CD4-positive, alpha-beta T cell (primary cell): Measurements from ENCODE around the gene SLC2A13. TPM values are rescaled to one million over a fixed set of nuclear protein-coding genes. Genes with fewer than 3 reads are reported as not detected.
"Not testable (repeated sequence)": the region's sequence is repeated elsewhere in the genome, so short reads cannot be mapped to it uniquely, and the experiment has no call there.

Experiments used
- ATAC-seq: fragments of 200-7000 bp; cut with Tn5 transposase; one replicate; pipeline ENCODE4 v1.10.0; 2022; ENCODE audit warnings: mild to moderate bottlenecking; ENCODE audit not compliant: poor library complexity
- CTCF ChIA-PET: fragments of 350-600 bp; sonication (Branson Sonifier 250); formaldehyde crosslinking; loops from one replicate; lab custom pipeline; 2021; ENCODE audit warnings: antibody characterized with exemption, inconsistent platforms; lab: Charles Lee
- POLR2A ChIA-PET: fragments of 350-600 bp; sonication (Branson Sonifier 250); formaldehyde crosslinking; loops from one replicate; lab custom pipeline; 2021; ENCODE audit warnings: antibody characterized with exemption, inconsistent platforms; lab: Charles Lee
- DNase-seq, 14 experiments: peaks; one replicate each; pipeline ENCODE4 v3.0.0-alpha.2; 2013 to 2020; ENCODE audit warnings: mixed read lengths in 2 of 14
- H3K27ac ChIP-seq, 2 donors: one replicate each; pipeline versions ENCODE4 v1.5.1 to v1.7.0; 2013; ENCODE audit warnings: low read length in 2 of 2, low read depth in 1 of 2, mild to moderate bottlenecking in 1 of 2
- H3K27me3 ChIP-seq, 2 experiments: 1 replicate in 1 of 2; 2 replicates in 1 of 2; pipeline versions ENCODE4 v1.6.1 to v1.7.0; 2013; ENCODE audit warnings: low read length in 2 of 2, control low read depth in 1 of 2, mild to moderate bottlenecking in 1 of 2, moderate library complexity in 1 of 2; ENCODE audit not compliant: insufficient read depth in 2 of 2, control insufficient read depth in 1 of 2
- H3K36me3 ChIP-seq: one replicate; pipeline ENCODE4 v1.6.1; 2013; ENCODE audit warnings: low read length, control low read depth; ENCODE audit not compliant: insufficient read depth
- H3K4me1 ChIP-seq: one replicate; pipeline ENCODE4 v1.6.1; 2013; ENCODE audit warnings: low read length, control low read depth; ENCODE audit not compliant: insufficient read depth
- H3K4me3 ChIP-seq: one replicate; pipeline ENCODE4 v1.5.1; 2013; ENCODE audit warnings: mild to moderate bottlenecking, low read length, moderate library complexity
- H3K9me3 ChIP-seq, 2 experiments: 1 replicate in 1 of 2; 2 replicates in 1 of 2; pipeline versions ENCODE4 v1.6.1 to v1.7.0; 2013; ENCODE audit warnings: low read length in 2 of 2, mild to moderate bottlenecking in 2 of 2, control low read depth in 1 of 2, moderate library complexity in 1 of 2; ENCODE audit not compliant: control insufficient read depth in 1 of 2, insufficient read depth in 1 of 2
- H3K27ac Mint-ChIP-seq: one replicate; pipeline ENCODE4 v1.8.0; 2020; ENCODE audit warnings: mixed read lengths
- H3K27me3 Mint-ChIP-seq: one replicate; pipeline ENCODE4 v1.8.0; 2021; ENCODE audit warnings: mixed read lengths
- H3K36me3 Mint-ChIP-seq: one replicate; pipeline ENCODE4 v1.8.0; 2021; ENCODE audit warnings: low read depth, mixed read lengths
- H3K4me1 Mint-ChIP-seq: one replicate; pipeline ENCODE4 v1.8.0; 2021; ENCODE audit warnings: low read depth, mixed read lengths
- H3K4me3 Mint-ChIP-seq: one replicate; pipeline ENCODE4 v1.8.0; 2020; ENCODE audit warnings: mild to moderate bottlenecking, mixed read lengths
- H3K9me3 Mint-ChIP-seq: one replicate; pipeline ENCODE4 v1.8.0; 2020; ENCODE audit warnings: mixed read lengths
- CTCF ChIP-seq: fragments of 200-600 bp; IDR thresholded peaks from one replicate; pipeline ENCODE4 v1.8.0; 2022; ENCODE audit warnings: antibody characterized with exemption, mild to moderate bottlenecking
- intact Hi-C, 2 experiments: fragments of 100-400 bp; cut with DNase I in 1 of 2; cut with micrococcal nuclease in 1 of 2; formaldehyde crosslinking; loops; one replicate each; pipeline versions ENCODE4 v1.15.1 to v1.9.0; 2023 to 2025; cut with DNase I, micrococcal nuclease
- total RNA-seq, 174 experiments: library from RNA in 2 of 174; stranded (reverse) in 2 of 174; gene quantifications; one replicate each; pipeline ENCODE4 v1.2.3 and lab custom pipeline; 2021 to 2026

The SLC2A13 gene
- total RNA-seq, 2 experiments from 2014 or later: 1.6 to 1.7 TPM

GRCh38 chr12:39788239-39788638 is 317.6 kb downstream of the SLC2A13 start:
- Histone ChIP-seq H3K4me1 (no peaks in the 10 kb centered on the region), H3K27ac (no peak overlapping the region), H3K36me3 (no peaks in the 10 kb centered on the region), H3K4me3 (no peak overlapping the region), H3K9me3 (no peaks in the 10 kb centered on the region), H3K27me3 (no peaks in the 10 kb centered on the region)
- ChIA-PET POLR2A (no interaction called here), CTCF (no interaction called here)
- no peaks in the 10 kb centered on the region for H3K4me1 Mint-ChIP-seq
- DNase-seq (no peak), ATAC-seq (no peak)
- intact Hi-C loops: no loop called here
- no peak for TF ChIP-seq CTCF
- no peaks in the 10 kb centered on the region for H3K27me3 Mint-ChIP-seq
- H3K27ac Mint-ChIP-seq: no peak overlapping the region
- no peak overlapping the region for H3K4me3 Mint-ChIP-seq
- H3K9me3 Mint-ChIP-seq: no peaks in the 10 kb centered on the region
- H3K36me3 Mint-ChIP-seq: no peaks in the 10 kb centered on the region

- H3K9me3 ChIP-seq, H3K4me3 ChIP-seq, H3K27me3 Mint-ChIP-seq, H3K4me3 Mint-ChIP-seq, H3K27ac Mint-ChIP-seq, intact Hi-C loops, CTCF ChIA-PET, H3K36me3 Mint-ChIP-seq, H3K27ac ChIP-seq, POLR2A ChIA-PET, H3K4me1 Mint-ChIP-seq, H3K27me3 ChIP-seq, DNase-seq, ATAC-seq, H3K4me1 ChIP-seq, H3K9me3 Mint-ChIP-seq, H3K36me3 ChIP-seq: not testable (repeated sequence)
These were observed 320.1 kb downstream of the SLC2A13 start for GRCh38 chr12:39785814-39786213.

- Mint-ChIP-seq H3K9me3 (no peaks in the 10 kb centered on the region), H3K4me3 (no peak overlapping the region), H3K27ac (no peak overlapping the region), H3K4me1 (no peaks in the 10 kb centered on the region), H3K36me3 (no peaks in the 10 kb centered on the region), H3K27me3 (no peaks in the 10 kb centered on the region)
- H3K4me3 ChIP-seq: no peak overlapping the region
- H3K27me3 ChIP-seq: no peaks in the 10 kb centered on the region
- intact Hi-C loops: no loop called here
- ChIA-PET CTCF (no interaction called here), POLR2A (no interaction called here)
- H3K27ac ChIP-seq: no peak overlapping the region
- H3K4me1 ChIP-seq: no peaks in the 10 kb centered on the region
- ATAC-seq (no peak), DNase-seq (no peak)
- H3K9me3 ChIP-seq: no peaks in the 10 kb centered on the region
- no peaks in the 10 kb centered on the region for H3K36me3 ChIP-seq
- TF ChIP-seq CTCF: no peak
These were observed 323.8 kb downstream of the SLC2A13 start for GRCh38 chr12:39782026-39782545.

GRCh38 chr12:39780913-39781446 is 324.9 kb downstream of the SLC2A13 start:
- DNase-seq (no peak), ATAC-seq (no peak)
- H3K9me3 ChIP-seq: no peaks in the 10 kb centered on the region
- intact Hi-C loops: no loop called here
- no peaks in the 10 kb centered on the region for H3K4me1 ChIP-seq
- Mint-ChIP-seq H3K9me3 (no peaks in the 10 kb centered on the region), H3K4me1 (no peaks in the 10 kb centered on the region), H3K27ac (no peak overlapping the region), H3K27me3 (no peaks in the 10 kb centered on the region), H3K4me3 (no peak overlapping the region), H3K36me3 (no peaks in the 10 kb centered on the region)
- H3K27ac ChIP-seq: no peak overlapping the region
- no peaks in the 10 kb centered on the region for H3K36me3 ChIP-seq
- CTCF ChIA-PET: no interaction called here
- POLR2A ChIA-PET: no interaction called here
- no peaks in the 10 kb centered on the region for H3K27me3 ChIP-seq
- H3K4me3 ChIP-seq: no peak overlapping the region
- no peak for TF ChIP-seq CTCF
